ENCODE measurements around the gene SMURF2. TPM values are rescaled to one million over a fixed set of nuclear protein-coding genes. Genes with fewer than 3 reads are reported as not detected.
A peak's percentile ranks its signal among the peaks of the same experiment; 100 is the strongest.

SMURF2 gene
- total and polyA plus RNA-seq, 9 of the 15 experiments (the other 6 are each of a cell fraction or from before 2014, with no cell fraction given) = 3.8 to 22.0 (median 14.8) TPM

DNA sequence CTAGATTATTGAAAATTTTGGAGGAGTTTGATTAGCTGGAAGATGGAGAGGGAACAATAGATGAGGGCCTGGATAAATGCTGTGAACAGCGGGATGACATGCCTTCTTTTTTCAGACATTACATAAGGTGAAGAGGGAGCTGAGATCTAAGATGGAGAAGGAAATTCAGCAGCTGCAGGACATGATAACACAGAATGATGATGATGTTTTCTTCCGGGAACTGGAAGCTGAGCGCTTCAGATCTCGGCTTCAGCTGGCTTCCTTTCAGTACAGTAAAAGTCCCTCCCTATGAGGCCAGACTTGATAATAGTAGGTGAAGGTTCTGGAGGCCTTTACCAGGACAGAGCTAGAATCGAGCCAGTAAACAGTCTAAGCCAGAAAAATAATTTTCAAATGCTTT is 124.6 kb downstream of the SMURF2 start (continued):
- TF ChIP-seq ZNF436 (CRISPR knock-in tag; IDR thresholded peaks at IDR 0.05) (no peak), MCM7 (IDR thresholded peaks at IDR 0.05) (no peak), ZNF584 (CRISPR knock-in tag; IDR thresholded peaks at IDR 0.05; ENCODE audit: low read depth) (no peak), ETS2 (tag; IDR thresholded peaks at IDR 0.05; ENCODE audit: borderline replicate concordance, poor library complexity, severe bottlenecking) (no peak), ZC3H4 (CRISPR knock-in tag; IDR thresholded peaks at IDR 0.05; ENCODE audit: borderline replicate concordance) (no peak), ETV1 (tag; conservative IDR thresholded peaks at IDR 0.05; ENCODE audit: low read depth) (peak; percentile 91), PHF20 (IDR thresholded peaks at IDR 0.05; ENCODE audit: partially characterized antibody) (no peak), ZKSCAN3 (CRISPR knock-in tag; IDR thresholded peaks at IDR 0.05) (no peak), BRD4 (IDR thresholded peaks at IDR 0.05) (no peak), HDAC6 (IDR thresholded peaks at IDR 0.05; ENCODE audit: low read depth, low read length) (no peak), NONO (IDR thresholded peaks at IDR 0.05; ENCODE audit: low read depth in 2 of 2, low read length in 1 of 2) (no peak), TAF9B (IDR thresholded peaks at IDR 0.05; ENCODE audit: partially characterized antibody) (peak; percentile 55), KLF16 (IDR thresholded peaks at IDR 0.05) (no peak), ZNF24 (IDR thresholded peaks at IDR 0.05) (no peak), ZNF445 (CRISPR knock-in tag; IDR thresholded peaks at IDR 0.05; ENCODE audit: low read depth) (no peak), TEAD4 (IDR thresholded peaks at IDR 0.05; ENCODE audit: low read length) (peak; percentile 91), TEAD4 (CRISPR knock-in tag; IDR thresholded peaks at IDR 0.05; ENCODE audit: borderline replicate concordance) (no peak)
- TF ChIP-seq, protein P1, sequence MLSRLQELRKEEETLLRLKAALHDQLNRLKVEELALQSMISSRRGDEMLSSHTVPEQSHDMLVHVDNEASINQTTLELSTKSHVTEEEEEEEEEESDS (CRISPR knock-in tag; IDR thresholded peaks at IDR 0.05) = no peak
- TF ChIP-seq, protein P2, sequence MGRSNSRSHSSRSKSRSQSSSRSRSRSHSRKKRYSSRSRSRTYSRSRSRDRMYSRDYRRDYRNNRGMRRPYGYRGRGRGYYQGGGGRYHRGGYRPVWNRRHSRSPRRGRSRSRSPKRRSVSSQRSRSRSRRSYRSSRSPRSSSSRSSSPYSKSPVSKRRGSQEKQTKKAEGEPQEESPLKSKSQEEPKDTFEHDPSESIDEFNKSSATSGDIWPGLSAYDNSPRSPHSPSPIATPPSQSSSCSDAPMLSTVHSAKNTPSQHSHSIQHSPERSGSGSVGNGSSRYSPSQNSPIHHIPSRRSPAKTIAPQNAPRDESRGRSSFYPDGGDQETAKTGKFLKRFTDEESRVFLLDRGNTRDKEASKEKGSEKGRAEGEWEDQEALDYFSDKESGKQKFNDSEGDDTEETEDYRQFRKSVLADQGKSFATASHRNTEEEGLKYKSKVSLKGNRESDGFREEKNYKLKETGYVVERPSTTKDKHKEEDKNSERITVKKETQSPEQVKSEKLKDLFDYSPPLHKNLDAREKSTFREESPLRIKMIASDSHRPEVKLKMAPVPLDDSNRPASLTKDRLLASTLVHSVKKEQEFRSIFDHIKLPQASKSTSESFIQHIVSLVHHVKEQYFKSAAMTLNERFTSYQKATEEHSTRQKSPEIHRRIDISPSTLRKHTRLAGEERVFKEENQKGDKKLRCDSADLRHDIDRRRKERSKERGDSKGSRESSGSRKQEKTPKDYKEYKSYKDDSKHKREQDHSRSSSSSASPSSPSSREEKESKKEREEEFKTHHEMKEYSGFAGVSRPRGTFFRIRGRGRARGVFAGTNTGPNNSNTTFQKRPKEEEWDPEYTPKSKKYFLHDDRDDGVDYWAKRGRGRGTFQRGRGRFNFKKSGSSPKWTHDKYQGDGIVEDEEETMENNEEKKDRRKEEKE (IDR thresholded peaks at IDR 0.05; ENCODE audit: borderline replicate concordance in 1 of 2, control insufficient read depth in 1 of 2, low read depth in 2 of 2, low read length in 1 of 2) = no peak
- TF ChIP-seq, protein P3, sequence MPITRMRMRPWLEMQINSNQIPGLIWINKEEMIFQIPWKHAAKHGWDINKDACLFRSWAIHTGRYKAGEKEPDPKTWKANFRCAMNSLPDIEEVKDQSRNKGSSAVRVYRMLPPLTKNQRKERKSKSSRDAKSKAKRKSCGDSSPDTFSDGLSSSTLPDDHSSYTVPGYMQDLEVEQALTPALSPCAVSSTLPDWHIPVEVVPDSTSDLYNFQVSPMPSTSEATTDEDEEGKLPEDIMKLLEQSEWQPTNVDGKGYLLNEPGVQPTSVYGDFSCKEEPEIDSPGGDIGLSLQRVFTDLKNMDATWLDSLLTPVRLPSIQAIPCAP (CRISPR knock-in tag; IDR thresholded peaks at IDR 0.05; ENCODE audit: borderline replicate concordance) = no peak
- TF ChIP-seq, protein P4, sequence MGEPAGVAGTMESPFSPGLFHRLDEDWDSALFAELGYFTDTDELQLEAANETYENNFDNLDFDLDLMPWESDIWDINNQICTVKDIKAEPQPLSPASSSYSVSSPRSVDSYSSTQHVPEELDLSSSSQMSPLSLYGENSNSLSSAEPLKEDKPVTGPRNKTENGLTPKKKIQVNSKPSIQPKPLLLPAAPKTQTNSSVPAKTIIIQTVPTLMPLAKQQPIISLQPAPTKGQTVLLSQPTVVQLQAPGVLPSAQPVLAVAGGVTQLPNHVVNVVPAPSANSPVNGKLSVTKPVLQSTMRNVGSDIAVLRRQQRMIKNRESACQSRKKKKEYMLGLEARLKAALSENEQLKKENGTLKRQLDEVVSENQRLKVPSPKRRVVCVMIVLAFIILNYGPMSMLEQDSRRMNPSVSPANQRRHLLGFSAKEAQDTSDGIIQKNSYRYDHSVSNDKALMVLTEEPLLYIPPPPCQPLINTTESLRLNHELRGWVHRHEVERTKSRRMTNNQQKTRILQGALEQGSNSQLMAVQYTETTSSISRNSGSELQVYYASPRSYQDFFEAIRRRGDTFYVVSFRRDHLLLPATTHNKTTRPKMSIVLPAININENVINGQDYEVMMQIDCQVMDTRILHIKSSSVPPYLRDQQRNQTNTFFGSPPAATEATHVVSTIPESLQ (CRISPR knock-in tag; IDR thresholded peaks at IDR 0.05) = no peak
- TF ChIP-seq, protein P5, sequence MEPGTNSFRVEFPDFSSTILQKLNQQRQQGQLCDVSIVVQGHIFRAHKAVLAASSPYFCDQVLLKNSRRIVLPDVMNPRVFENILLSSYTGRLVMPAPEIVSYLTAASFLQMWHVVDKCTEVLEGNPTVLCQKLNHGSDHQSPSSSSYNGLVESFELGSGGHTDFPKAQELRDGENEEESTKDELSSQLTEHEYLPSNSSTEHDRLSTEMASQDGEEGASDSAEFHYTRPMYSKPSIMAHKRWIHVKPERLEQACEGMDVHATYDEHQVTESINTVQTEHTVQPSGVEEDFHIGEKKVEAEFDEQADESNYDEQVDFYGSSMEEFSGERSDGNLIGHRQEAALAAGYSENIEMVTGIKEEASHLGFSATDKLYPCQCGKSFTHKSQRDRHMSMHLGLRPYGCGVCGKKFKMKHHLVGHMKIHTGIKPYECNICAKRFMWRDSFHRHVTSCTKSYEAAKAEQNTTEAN (CRISPR knock-in tag; IDR thresholded peaks at IDR 0.05) = no peak

All from K562 (cell line).